Upper lobe of left lung (tissue), 6 donors: ENCODE measurements around the gene EYA4. TPM values are rescaled to one million over a fixed set of nuclear protein-coding genes. Genes with fewer than 3 reads are reported as not detected.

Experiments used
- ATAC-seq, 2 donors: fragments of 200-7000 bp; cut with Tn5 transposase; one replicate each; pipeline ENCODE4 v1.9.1; 2022; ENCODE audit warnings: mild to moderate bottlenecking in 2 of 2, moderate library complexity in 2 of 2; ENCODE audit not compliant: low FRiP score in 2 of 2
- DNase-seq, 2 donors: peaks; one replicate each; pipeline ENCODE4 v3.0.0-alpha.2; 2019 to 2020
- H3K27ac ChIP-seq, 4 donors: fragments of 200-600 bp; sonication (generic); one replicate each; pipeline ENCODE4 v1.5.1; 2016 to 2019
- H3K27me3 ChIP-seq, 4 donors: fragments of 200-600 bp; sonication (generic); one replicate each; pipeline ENCODE4 v1.5.1; 2017 to 2019
- H3K36me3 ChIP-seq, 4 donors: fragments of 200-600 bp; sonication (generic); one replicate each; pipeline ENCODE4 v1.5.1; 2016 to 2019
- H3K4me1 ChIP-seq, 4 donors: fragments of 200-600 bp; sonication (generic); one replicate each; pipeline ENCODE4 v1.5.1; 2018 to 2019
- H3K4me3 ChIP-seq, 4 donors: fragments of 200-600 bp; sonication (generic); one replicate each; pipeline ENCODE4 v1.5.1; 2017 to 2019; ENCODE audit warnings: mild to moderate bottlenecking in 2 of 4, moderate library complexity in 1 of 4
- H3K9me3 ChIP-seq, 4 donors: fragments of 200-600 bp; sonication (generic); one replicate each; pipeline ENCODE4 v1.5.1; 2018 to 2019
- CTCF ChIP-seq, 6 experiments: fragments of 450-650 bp in 4 of 6; fragments of 200-600 bp in 2 of 6; sonication (generic) in 2 of 6; IDR thresholded peaks; one replicate each; pipeline ENCODE4 v1.5.1; 2016 to 2019; ENCODE audit warnings: antibody characterized with exemption in 6 of 6
- EP300 ChIP-seq, 4 donors: sonication (generic); formaldehyde crosslinking; IDR thresholded peaks; one replicate each; pipeline ENCODE4 v1.5.1; 2017; ENCODE audit warnings: antibody characterized with exemption in 4 of 4, control low read depth in 2 of 4
- POLR2A ChIP-seq, 4 donors: fragments of 450-650 bp; IDR thresholded peaks; one replicate each; pipeline ENCODE4 v1.5.1; 2016 to 2017; ENCODE audit warnings: antibody characterized with exemption in 4 of 4, mild to moderate bottlenecking in 2 of 4
- POLR2AphosphoS5 ChIP-seq, 2 donors: sonication (generic); formaldehyde crosslinking; IDR thresholded peaks; one replicate each; pipeline ENCODE4 v1.5.1; 2017; ENCODE audit warnings: antibody characterized with exemption in 2 of 2
- WGBS, 2 donors: methylation state at CpG; one replicate each; pipeline ENCODE4 v1.1.5; 2017 to 2018; 5-methylcytosine and 5-hydroxymethylcytosine counted together
- total RNA-seq, 6 donors: library from RNA; depleted of rRNA in 4 of 6; stranded (reverse); fragments of >200 nt in 4 of 6; gene quantifications; one replicate each; pipeline versions ENCODE4 v1.1.0 to v1.2.1, GENCODE V29; 2016 to 2021
- donor health status: DM: no; HTN: no; CAD: no; lungs with moderate emphysema.
- donor health status: DM: no; HTN: yes; CAD: no; lungs with severe emphysema.

EYA4 gene
- total RNA-seq, 6 donors from 2014 or later, result 1.0 to 8.9 (median 4.2) TPM

GRCh38 chr6:133227344-133227743 lies 13.8 kb upstream of the EYA4 start:
- Histone ChIP-seq H3K36me3 (no peaks in the 10 kb centered on the region), H3K27ac (no peak overlapping the region), H3K4me3 (no peak overlapping the region), H3K4me1 (no peaks in the 10 kb centered on the region), H3K27me3 (no peaks in the 10 kb centered on the region), H3K9me3 (no peaks in the 10 kb centered on the region)
- TF ChIP-seq POLR2A (IDR thresholded peaks at IDR 0.05) (no peak), CTCF (IDR thresholded peaks at IDR 0.05) (no peak), POLR2AphosphoS5 (IDR thresholded peaks at IDR 0.05) (no peak), EP300 (IDR thresholded peaks at IDR 0.05) (no peak)
- ATAC-seq (no peak), DNase-seq (no peak)

GRCh38 chr6:133230052-133230451 lies 11.1 kb upstream of the EYA4 start:
- H3K4me1 ChIP-seq, result no peaks in the 10 kb centered on the region
- DNase-seq, result no peak
- H3K27me3 ChIP-seq, result no peaks in the 10 kb centered on the region
- 84 to 89% methylated on average over 1 of the region's 1 CpG for WGBS, 2 donors
- no peaks in the 10 kb centered on the region for H3K9me3 ChIP-seq
- no peak overlapping the region for H3K27ac ChIP-seq
- H3K36me3 ChIP-seq, result no peaks in the 10 kb centered on the region
- ATAC-seq, result no peak
- no peak overlapping the region for H3K4me3 ChIP-seq
- no peak for TF ChIP-seq CTCF (IDR thresholded peaks at IDR 0.05)
- TF ChIP-seq POLR2AphosphoS5 (IDR thresholded peaks at IDR 0.05), result no peak
- TF ChIP-seq EP300 (IDR thresholded peaks at IDR 0.05), result no peak
- no peak for TF ChIP-seq POLR2A (IDR thresholded peaks at IDR 0.05)

GRCh38 chr6:133235221-133235620 lies 5.9 kb upstream of the EYA4 start:
- Histone ChIP-seq H3K27ac (no peak overlapping the region), H3K4me1 (no peaks in the 10 kb centered on the region), H3K27me3 (no peaks in the 10 kb centered on the region), H3K36me3 (no peaks in the 10 kb centered on the region), H3K4me3 (no peak overlapping the region), H3K9me3 (no peaks in the 10 kb centered on the region)
- DNase-seq, result no peak
- no peak for TF ChIP-seq POLR2A (IDR thresholded peaks at IDR 0.05)
- no peak for TF ChIP-seq CTCF (IDR thresholded peaks at IDR 0.05)
- TF ChIP-seq POLR2AphosphoS5 (IDR thresholded peaks at IDR 0.05), result no peak
- no peak for TF ChIP-seq EP300 (IDR thresholded peaks at IDR 0.05)
- no peak for ATAC-seq
- WGBS, 2 donors, result 73% methylated on average over 1 of the region's 1 CpG

- 62 to 74% methylated on average over 1 of the region's 1 CpG for WGBS, 2 donors
- Histone ChIP-seq H3K4me1 (peaks cover 13 to 15% (median 15%) of the 10 kb centered on the region in 4 donors), H3K9me3 (no peaks in the 10 kb centered on the region), H3K4me3 (no peak overlapping the region), H3K27me3 (peaks cover 0 to 16% (median 9%) of the 10 kb centered on the region in 4 donors), H3K36me3 (no peaks in the 10 kb centered on the region), H3K27ac (no peak overlapping the region)
- ATAC-seq, result peak in 1 of 2 donors; percentile 29
- DNase-seq, result no peak
- no peak for TF ChIP-seq CTCF (IDR thresholded peaks at IDR 0.05)
- TF ChIP-seq POLR2AphosphoS5 (IDR thresholded peaks at IDR 0.05), result no peak
- TF ChIP-seq EP300 (IDR thresholded peaks at IDR 0.05), result no peak
- TF ChIP-seq POLR2A (IDR thresholded peaks at IDR 0.05), result no peak
These were observed 4.2 kb upstream of the EYA4 start for GRCh38 chr6:133236932-133237331.

- peak overlapping the region in 1 of 4 donors; percentile 61 for H3K27ac ChIP-seq
- H3K4me3 ChIP-seq, result peak overlapping the region; percentile 22 to 54 (median 40)
- no peak for TF ChIP-seq POLR2A (IDR thresholded peaks at IDR 0.05)
- TF ChIP-seq EP300 (IDR thresholded peaks at IDR 0.05), result no peak
- TF ChIP-seq CTCF (IDR thresholded peaks at IDR 0.05), result no peak
- no peak for TF ChIP-seq POLR2AphosphoS5 (IDR thresholded peaks at IDR 0.05)
- peaks cover 0 to 30% (median 15%) of the 10 kb centered on the region in 4 donors for H3K27me3 ChIP-seq
- ATAC-seq (peak in 1 of 2 donors; percentile 40), DNase-seq (no peak)
- no peaks in the 10 kb centered on the region for H3K9me3 ChIP-seq
- peaks cover 19 to 28% (median 22%) of the 10 kb centered on the region in 4 donors for H3K4me1 ChIP-seq
- no peaks in the 10 kb centered on the region for H3K36me3 ChIP-seq
- 6 to 13% methylated on average over 18 to 19 of the region's 37 CpGs for WGBS, 2 donors
These were observed 559 bp upstream of the EYA4 start for GRCh38 chr6:133240511-133241085.
